K562 (cell line): ENCODE data around the gene MBP. TPM values are rescaled to one million over a fixed set of nuclear protein-coding genes. Genes with fewer than 3 reads are reported as not detected.

ENCODE experiments used
- ATAC-seq: fragments of 200-7000 bp; cut with Tn5 transposase; 3 replicates; pipeline ENCODE4 v1.9.1; 2020; ENCODE audit warnings: moderate library complexity
- BruUV-seq: library from RNA; stranded (reverse); fragments of 400-500 nt; replicated peaks from 2 replicates; lab custom pipeline; 2021; lab: Mats Ljungman, UMichigan
- CTCF ChIA-PET: fragments of 300-600 bp; formaldehyde crosslinking; extraction: SDS; loops from one replicate; lab custom pipeline; 2021; ENCODE audit warnings: low intra/inter-chr PET ratio; lab: Yijun Ruan, JAX
- POLR2A ChIA-PET: fragments of 300-600, 350-650 bp; sonication (Branson Sonifier 250); formaldehyde crosslinking; extraction: SDS; loops from one replicate; lab custom pipeline; 2021; ENCODE audit warnings: antibody characterized with exemption, inconsistent platforms; lab: Yijun Ruan, JAX
- DNase-seq, 4 experiments: peaks; one replicate each; pipeline versions ENCODE4 v3.0.0 to v3.0.0-alpha.2; 2011 to 2018; ENCODE audit warnings: low spot score in 3 of 4, mixed read lengths in 3 of 4; ENCODE audit errors: extremely low read depth in 1 of 4
- FAIRE-seq: peaks from 2 replicates; lab custom pipeline; 2011; peaks lifted over from hg19 to GRCh38; lab: Jason Lieb, UNC
- H2AFZ ChIP-seq: 2 replicates; pipeline ENCODE4 v1.6.0; 2011; ENCODE audit warnings: low read depth, low read length, control low read depth, inconsistent platforms
- H3K27ac ChIP-seq: fragments of 200-600 bp; 3 replicates; pipeline ENCODE4 v1.8.0; 2011; ENCODE audit warnings: low read depth, mild to moderate bottlenecking, control low read depth, inconsistent platforms, low read length, moderate library complexity, mixed read lengths; ENCODE audit errors: extremely low read depth
- H3K27me3 ChIP-seq, 2 experiments: fragments of 300-600 bp in 1 of 2; 2 replicates in 1 of 2; 3 replicates in 1 of 2; pipeline versions ENCODE4 v1.6.0 to v1.8.0; 2011; ENCODE audit warnings: inconsistent platforms in 2 of 2, low read length in 2 of 2, mild to moderate bottlenecking in 1 of 2, mixed read lengths in 1 of 2, moderate library complexity in 1 of 2; ENCODE audit not compliant: control insufficient read depth in 2 of 2, insufficient read depth in 2 of 2
- H3K36me3 ChIP-seq: fragments of 300-600 bp; 3 replicates; pipeline ENCODE4 v1.8.0; 2011; ENCODE audit warnings: mild to moderate bottlenecking, low read length, inconsistent platforms; ENCODE audit not compliant: control insufficient read depth, insufficient read depth
- H3K4me1 ChIP-seq, 2 experiments: fragments of 200-600 bp in 1 of 2; replicated peaks in 1 of 2; 2 replicates in 1 of 2; 3 replicates in 1 of 2; pipeline versions ENCODE4 v1.5.1 to v1.8.0; 2011; ENCODE audit warnings: inconsistent platforms in 2 of 2, low read length in 2 of 2, mild to moderate bottlenecking in 1 of 2, mixed read lengths in 1 of 2, moderate library complexity in 1 of 2; ENCODE audit not compliant: control insufficient read depth in 2 of 2, insufficient read depth in 2 of 2
- H3K4me2 ChIP-seq: 2 replicates; pipeline ENCODE4 v1.6.1; 2011; ENCODE audit warnings: low read length, control low read depth, inconsistent platforms, mixed read lengths; ENCODE audit not compliant: insufficient read depth
- H3K4me3 ChIP-seq: fragments of 200-600 bp; sonication (generic), shearing (Covaris generic); 2 replicates; pipeline ENCODE4 v1.5.1; 2016; ENCODE audit warnings: control low read depth, inconsistent platforms
- H3K79me2 ChIP-seq: fragments of 200-600 bp; 3 replicates; pipeline ENCODE4 v1.8.0; 2011; ENCODE audit warnings: low read length, inconsistent platforms; ENCODE audit not compliant: control insufficient read depth, insufficient read depth
- H3K9ac ChIP-seq, 2 experiments: 2 replicates each; pipeline versions ENCODE4 v1.6.0 to v1.6.1; 2011; ENCODE audit warnings: low read depth in 2 of 2, low read length in 2 of 2, control low read depth in 1 of 2, inconsistent platforms in 1 of 2, mild to moderate bottlenecking in 1 of 2, mixed read lengths in 1 of 2; ENCODE audit not compliant: insufficient read depth in 1 of 2
- H3K9me1 ChIP-seq: one replicate; pipeline ENCODE4 v1.6.0; 2011; ENCODE audit warnings: inconsistent platforms, mild to moderate bottlenecking, low read length, moderate library complexity; ENCODE audit not compliant: control insufficient read depth, insufficient read depth
- H3K9me3 ChIP-seq: replicated peaks from 2 replicates; pipeline ENCODE4 v1.5.1; 2011; ENCODE audit warnings: low read depth, low read length, inconsistent platforms; ENCODE audit not compliant: control insufficient read depth, insufficient read depth
- H4K20me1 ChIP-seq: replicated peaks from 2 replicates; pipeline ENCODE4 v1.6.1; 2011; ENCODE audit warnings: low read length, inconsistent platforms, mixed read lengths; ENCODE audit not compliant: control insufficient read depth, insufficient read depth
- BACH1 ChIP-seq: fragments of 200-800 bp; sonication (Bioruptor generic); IDR thresholded peaks from 2 replicates; pipeline ENCODE4 v1.6.1; 2016; ENCODE audit warnings: missing genetic modification characterization, missing compliant biosample characterization
- CBX3 ChIP-seq, 2 experiments: IDR thresholded peaks; 1 replicate in 1 of 2; 2 replicates in 1 of 2; pipeline ENCODE4 v1.6.1; 2012; ENCODE audit warnings: inconsistent platforms in 2 of 2, low read length in 2 of 2, borderline replicate concordance in 1 of 2, control low read depth in 1 of 2
- GTF2A2 ChIP-seq: IDR thresholded peaks from 2 replicates; pipeline ENCODE4 v1.6.1; 2016; ENCODE audit warnings: mild to moderate bottlenecking, missing genetic modification characterization, missing compliant biosample characterization
- MXI1 ChIP-seq: IDR thresholded peaks from 2 replicates; pipeline ENCODE4 v1.6.1; 2011; ENCODE audit warnings: low read depth, mild to moderate bottlenecking, improper control_type of control experiment, low read length
- POU5F1 ChIP-seq: fragments of 150-350 bp; IDR thresholded peaks from 2 replicates; pipeline ENCODE4 v1.6.1; 2014; ENCODE audit warnings: borderline replicate concordance, low read length, low read depth, mild to moderate bottlenecking; ENCODE audit not compliant: partially characterized antibody
- RBM17 ChIP-seq: fragments of 200-400 bp; formaldehyde crosslinking; IDR thresholded peaks from 2 replicates; pipeline ENCODE4 v1.6.1; 2017; ENCODE audit warnings: low read depth, mild to moderate bottlenecking, low read length, borderline replicate concordance
- SMAD3 ChIP-seq: fragments of 450-650 bp; formaldehyde crosslinking; conservative IDR thresholded peaks from 2 replicates; pipeline ENCODE4 v1.4.0; 2020; ENCODE audit warnings: mild to moderate bottlenecking
- SMC3 ChIP-seq: conservative IDR thresholded peaks from 2 replicates; pipeline ENCODE4 v1.6.1; 2011; ENCODE audit warnings: low read depth, low read length, improper control_type of control experiment; ENCODE audit not compliant: insufficient read depth
- ZNF57 ChIP-seq: fragments of 450-650 bp; formaldehyde crosslinking; IDR thresholded peaks from 2 replicates; pipeline ENCODE4 v1.4.0; 2020; ENCODE audit warnings: mild to moderate bottlenecking, moderate library complexity
- WGBS: fragments of 100-300 bp; shearing (Covaris generic); methylation state at CpG from one replicate; pipeline ENCODE4 v1.1.6; 2016; ENCODE audit warnings: low coverage, mixed read lengths; ENCODE audit not compliant: insufficient coverage; ENCODE audit errors: missing lambda C conversion rate; 5-methylcytosine and 5-hydroxymethylcytosine counted together
- in situ Hi-C: fragments of 300-500 bp; cut with MboI; formaldehyde crosslinking; loops from 4 replicates; pipeline ENCODE4 v1.15.0; 2018; ENCODE audit warnings: inconsistent platforms, mixed read lengths
- intact Hi-C: fragments of 100-400 bp; cut with micrococcal nuclease; formaldehyde crosslinking; loops from 2 replicates; pipeline ENCODE4 v1.14.2; 2022
- polyA plus RNA-seq, 8 experiments: library from polyadenylated mRNA; depleted of rRNA in 4 of 8; stranded (reverse) in 5 of 8; unstranded in 3 of 8; fragments of >200 nt; fragmentation: Nextera tagmentation in 2 of 8; fragmentation: Illumina TruSeq in 1 of 8; extraction: Ambion mirVana in 2 of 8; extraction: Trizol in 1 of 8; gene quantifications; 2 replicates each; pipeline versions ENCODE4 v1.2.1 to v1.2.3, GENCODE V29; 2011 to 2014; ENCODE audit warnings: inconsistent platforms in 1 of 8, missing spikeins in 1 of 8
- total RNA-seq, 7 experiments: library from RNA; depleted of rRNA in 6 of 7; stranded (reverse); fragments of >200 nt in 6 of 7; fragmentation: Illumina TruSeq in 2 of 7; extraction: Trizol in 2 of 7; gene quantifications; 2 replicates each; pipeline versions ENCODE4 v1.2.1 to v1.2.3, GENCODE V29; 2011 to 2021; ENCODE audit warnings: low replicate concordance in 1 of 7

The MBP gene
- total and polyA plus RNA-seq, 9 of the 15 experiments (the other 6 are each of a cell fraction or from before 2014, with no cell fraction given) = 0.09 TPM; not detected in 8

- ChIA-PET CTCF (no interaction called here), POLR2A (interaction anchor here (1.3 kb wide), 1 partner anchor 9 kb away, joined by 4 read pairs; no protein-coding TSS in a partner anchor)
- Histone ChIP-seq H3K9me3 (no peaks in the 10 kb centered on the region), H3K36me3 (no peaks in the 10 kb centered on the region), H3K9ac (no peak overlapping the region), H3K79me2 (no peaks in the 10 kb centered on the region), H3K9me1 (no peaks in the 10 kb centered on the region)
- TF ChIP-seq MXI1 = no peak
- no peak for TF ChIP-seq RBM17
- TF ChIP-seq, all 486 proteins: peak for 0
- Histone ChIP-seq H3K27me3 (peaks cover 2 to 11% of the 10 kb centered on the region in 2 experiments; a peak in 3 of 5 replicates), H3K27ac (no peak overlapping the region), H3K4me1 (no peaks in the 10 kb centered on the region), H2AFZ (no peak overlapping the region), H3K4me2 (no peak overlapping the region), H4K20me1 (no peaks in the 10 kb centered on the region), H3K4me3 (no peak overlapping the region)
- WGBS = 0% methylated on average over 12 of the region's 12 CpGs
- DNase-seq (no peak), ATAC-seq (no peak), FAIRE-seq (no peak)
- intact Hi-C loops (no loop called here), in situ Hi-C loops (no loop called here)
- BruUV-seq = no TSS peak
These were observed 40.9 kb upstream of the MBP start for GRCh38 chr18:77173275-77174030.

GRCh38 chr18:77170890-77171410 is 38.4 kb upstream of the MBP start:
- intact Hi-C loops (no loop called here), in situ Hi-C loops (no loop called here)
- H3K4me2 ChIP-seq = no peak overlapping the region
- H3K4me3 ChIP-seq = no peak overlapping the region
- H3K36me3 ChIP-seq = no peaks in the 10 kb centered on the region
- no peak for DNase-seq
- no peak overlapping the region for H3K27ac ChIP-seq
- no peaks in the 10 kb centered on the region for H3K79me2 ChIP-seq
- FAIRE-seq = no peak
- peaks cover 2 to 12% of the 10 kb centered on the region in 2 experiments; a peak in 3 of 5 replicates for H3K27me3 ChIP-seq
- no peaks in the 10 kb centered on the region for H4K20me1 ChIP-seq
- no peaks in the 10 kb centered on the region for H3K4me1 ChIP-seq
- CTCF ChIA-PET = no interaction called here
- H3K9me3 ChIP-seq = no peaks in the 10 kb centered on the region
- ATAC-seq = no peak
- no peaks in the 10 kb centered on the region for H3K9me1 ChIP-seq
- TF ChIP-seq SMC3 (no peak), GTF2A2 (tag) (no peak), POU5F1 (no peak), ZNF57 (CRISPR knock-in tag) (no peak), BACH1 (tag) (no peak), CBX3 (IDR thresholded peaks at IDR 0.05; ENCODE audit: borderline replicate concordance in 1 of 2, low read length in 2 of 2) (no peak), SMAD3 (CRISPR knock-in tag) (no peak)
- BruUV-seq = no TSS peak
- POLR2A ChIA-PET = interaction anchor here (0.7 kb wide), 1 partner anchor 10 kb away, joined by 4 read pairs; no protein-coding TSS in a partner anchor
- H3K9ac ChIP-seq = no peak overlapping the region
- WGBS = 1% methylated on average over 8 of the region's 8 CpGs
- H2AFZ ChIP-seq = no peak overlapping the region
